OCI-LY1 (cell line): ENCODE measurements around the gene COL18A1.

Experiments used
- H2AFZ ChIP-seq: fragments of 200-600 bp; sonication (generic), shearing (Covaris generic); 2 replicates; pipeline ENCODE4 v1.6.0; 2014; ENCODE audit warnings: antibody characterized with exemption, mild to moderate bottlenecking, low read length
- H3F3A ChIP-seq: fragments of 200-600 bp; sonication (generic), shearing (Covaris generic); 2 replicates; pipeline ENCODE4 v1.6.0; 2014; ENCODE audit warnings: mild to moderate bottlenecking, antibody characterized with exemption, low read length, moderate library complexity; ENCODE audit not compliant: insufficient read depth
- H3K27ac ChIP-seq: fragments of 200-600 bp; sonication (generic); 2 replicates; pipeline ENCODE4 v1.5.1; 2014; ENCODE audit warnings: low read length, mixed run types, mild to moderate bottlenecking, low read depth; ENCODE audit not compliant: poor library complexity, severe bottlenecking
- H3K27me3 ChIP-seq: fragments of 200-600 bp; sonication (generic); 2 replicates; pipeline ENCODE4 v1.6.0; 2014; ENCODE audit warnings: antibody characterized with exemption, mild to moderate bottlenecking, low read length, moderate library complexity; ENCODE audit not compliant: insufficient read depth
- H3K36me3 ChIP-seq: fragments of 200-600 bp; sonication (generic); 2 replicates; pipeline ENCODE4 v1.6.1; 2014; ENCODE audit warnings: mild to moderate bottlenecking, antibody characterized with exemption, low read length, moderate library complexity, mixed read lengths; ENCODE audit not compliant: insufficient read depth
- H3K4me1 ChIP-seq: fragments of 200-600 bp; sonication (generic); 2 replicates; pipeline ENCODE4 v1.5.1; 2014; ENCODE audit warnings: mild to moderate bottlenecking, low read length, moderate library complexity; ENCODE audit not compliant: insufficient read depth, severe bottlenecking
- H3K4me2 ChIP-seq: fragments of 200-600 bp; sonication (generic), shearing (Covaris generic); 2 replicates; pipeline ENCODE4 v1.6.1; 2014; ENCODE audit warnings: low read length
- H3K4me3 ChIP-seq: fragments of 200-600 bp; sonication (generic); 2 replicates; pipeline ENCODE4 v1.5.1; 2014; ENCODE audit warnings: low read length, low read depth, mild to moderate bottlenecking, mixed read lengths; ENCODE audit not compliant: poor library complexity, severe bottlenecking
- H3K79me2 ChIP-seq: fragments of 200-600 bp; shearing (Covaris generic); 2 replicates; pipeline ENCODE4 v1.6.1; 2016; ENCODE audit warnings: mixed run types, low read length, mixed read lengths; ENCODE audit not compliant: insufficient read depth
- H3K9ac ChIP-seq: fragments of 200-600 bp; sonication (generic), shearing (Covaris generic); 2 replicates; pipeline ENCODE4 v1.6.1; 2014; ENCODE audit warnings: mild to moderate bottlenecking, low read length, mixed read lengths
- H3K9me2 ChIP-seq: fragments of 200-600 bp; sonication (generic), shearing (Covaris generic); 2 replicates; pipeline ENCODE4 v1.6.1; 2014; ENCODE audit warnings: low read depth, mild to moderate bottlenecking, low read length, mixed read lengths
- H3K9me3 ChIP-seq: fragments of 200-600 bp; shearing (Covaris generic); 2 replicates; pipeline ENCODE4 v1.6.1; 2014; ENCODE audit warnings: low read length, mixed read lengths
- H4K20me1 ChIP-seq: fragments of 200-600 bp; sonication (generic), shearing (Covaris generic); 2 replicates; pipeline ENCODE4 v1.6.0; 2016; ENCODE audit warnings: mild to moderate bottlenecking, low read length; ENCODE audit not compliant: insufficient read depth
- EZH2 ChIP-seq: fragments of 200-600 bp; sonication (generic), shearing (Covaris generic); IDR thresholded peaks from 2 replicates; pipeline ENCODE4 v1.8.0; 2017; ENCODE audit warnings: borderline replicate concordance, mixed run types, mild to moderate bottlenecking, antibody characterized with exemption, low read length, moderate library complexity, mixed read lengths
- TF ChIP-seq, protein P1 (sequence below): fragments of 200-600 bp; sonication (generic), shearing (Covaris generic); IDR thresholded peaks from 2 replicates; pipeline ENCODE4 v1.5.1; 2017; ENCODE audit warnings: mild to moderate bottlenecking, antibody characterized with exemption, low read length, moderate library complexity, mixed read lengths

Gene COL18A1

DNA sequence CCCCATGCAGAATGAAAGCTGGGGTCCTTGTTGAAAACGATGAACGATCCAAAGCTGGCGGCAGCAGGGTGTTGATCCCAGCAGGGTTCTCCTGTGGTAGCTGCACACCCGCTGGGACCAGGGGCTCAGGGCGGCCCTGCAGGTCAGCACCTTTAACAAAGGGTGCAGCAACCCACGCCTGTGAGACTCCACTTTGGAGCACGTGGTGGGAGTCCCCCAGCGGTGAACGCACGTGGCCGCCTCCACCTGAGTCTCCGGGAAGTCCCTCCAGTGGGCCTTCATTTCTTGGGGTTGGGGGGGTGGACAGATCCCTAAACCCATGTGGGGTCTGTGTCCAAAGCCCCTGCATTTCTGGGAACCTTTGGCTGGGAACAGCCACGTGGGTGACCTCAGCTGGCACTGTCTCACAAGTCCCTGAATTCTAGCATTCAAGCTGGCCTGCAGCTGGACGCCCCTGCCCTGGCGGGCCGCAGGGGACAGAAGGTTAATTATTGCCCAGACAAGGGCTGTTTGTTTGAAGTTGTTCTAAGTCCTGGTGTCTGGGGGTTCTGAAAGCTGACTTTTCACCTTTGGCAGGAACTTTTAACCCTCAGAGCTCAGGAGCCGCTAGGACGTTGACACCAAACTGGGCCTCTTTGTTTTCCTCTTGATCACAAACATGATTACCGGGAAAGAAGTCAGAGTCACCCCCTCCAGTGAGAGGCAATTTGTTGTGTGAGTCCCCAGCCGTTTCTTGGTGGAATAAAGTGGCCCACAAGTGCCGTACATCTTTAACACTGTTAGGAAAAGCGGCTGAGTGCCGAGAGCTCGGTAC is 64.5 kb downstream of the COL18A1 start:
- H3K36me3 ChIP-seq: no peaks in the 10 kb centered on the region
- H3K27ac ChIP-seq: no peak overlapping the region
- peaks cover 8% of the 10 kb centered on the region; the same call in 1 of the 2 replicates for H3K27me3 ChIP-seq
- H3K4me2 ChIP-seq: no peak overlapping the region
- H2AFZ ChIP-seq: no peak overlapping the region
- no peak for TF ChIP-seq EZH2
- TF ChIP-seq, protein P1, sequence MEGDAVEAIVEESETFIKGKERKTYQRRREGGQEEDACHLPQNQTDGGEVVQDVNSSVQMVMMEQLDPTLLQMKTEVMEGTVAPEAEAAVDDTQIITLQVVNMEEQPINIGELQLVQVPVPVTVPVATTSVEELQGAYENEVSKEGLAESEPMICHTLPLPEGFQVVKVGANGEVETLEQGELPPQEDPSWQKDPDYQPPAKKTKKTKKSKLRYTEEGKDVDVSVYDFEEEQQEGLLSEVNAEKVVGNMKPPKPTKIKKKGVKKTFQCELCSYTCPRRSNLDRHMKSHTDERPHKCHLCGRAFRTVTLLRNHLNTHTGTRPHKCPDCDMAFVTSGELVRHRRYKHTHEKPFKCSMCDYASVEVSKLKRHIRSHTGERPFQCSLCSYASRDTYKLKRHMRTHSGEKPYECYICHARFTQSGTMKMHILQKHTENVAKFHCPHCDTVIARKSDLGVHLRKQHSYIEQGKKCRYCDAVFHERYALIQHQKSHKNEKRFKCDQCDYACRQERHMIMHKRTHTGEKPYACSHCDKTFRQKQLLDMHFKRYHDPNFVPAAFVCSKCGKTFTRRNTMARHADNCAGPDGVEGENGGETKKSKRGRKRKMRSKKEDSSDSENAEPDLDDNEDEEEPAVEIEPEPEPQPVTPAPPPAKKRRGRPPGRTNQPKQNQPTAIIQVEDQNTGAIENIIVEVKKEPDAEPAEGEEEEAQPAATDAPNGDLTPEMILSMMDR: no peak
- no peaks in the 10 kb centered on the region for H3K79me2 ChIP-seq
- H3K4me1 ChIP-seq: peaks cover 7% of the 10 kb centered on the region
- H3K9me2 ChIP-seq: no peaks in the 10 kb centered on the region
- H4K20me1 ChIP-seq: no peaks in the 10 kb centered on the region
- H3K9me3 ChIP-seq: no peaks in the 10 kb centered on the region
- no peak overlapping the region for H3K4me3 ChIP-seq
- no peak overlapping the region for H3K9ac ChIP-seq
- H3F3A ChIP-seq: no peaks in the 10 kb centered on the region

DNA sequence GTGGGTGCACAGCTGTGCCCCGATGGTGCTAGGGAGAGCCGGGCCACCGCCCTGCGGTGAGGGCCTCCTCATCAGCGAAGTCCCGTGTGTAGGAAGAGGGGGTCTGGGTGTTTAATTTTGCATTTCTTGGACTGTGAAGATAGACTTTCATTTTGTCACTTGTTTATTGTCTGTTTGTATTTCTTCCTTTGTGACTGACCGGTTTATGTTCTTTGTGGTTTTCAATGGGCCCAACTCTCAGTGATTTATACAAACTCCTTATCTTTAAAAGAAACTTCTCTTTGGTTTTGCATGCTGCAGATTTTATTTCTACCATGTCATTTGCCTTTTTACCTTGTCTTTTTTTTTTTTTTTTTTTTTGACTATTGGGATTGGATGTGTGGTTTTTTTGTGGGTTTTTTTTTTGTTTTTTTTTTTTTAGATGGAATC is 65.1 kb downstream of the COL18A1 start:
- Histone ChIP-seq H3K9me2 (no peaks in the 10 kb centered on the region), H3K27me3 (peaks cover 9% of the 10 kb centered on the region; the same call in 1 of the 2 replicates), H3K9ac (no peak overlapping the region), H4K20me1 (no peaks in the 10 kb centered on the region), H2AFZ (no peak overlapping the region), H3F3A (no peaks in the 10 kb centered on the region), H3K4me3 (no peak overlapping the region), H3K9me3 (no peaks in the 10 kb centered on the region), H3K27ac (no peak overlapping the region), H3K4me1 (peaks cover under 1% of the 10 kb centered on the region), H3K79me2 (no peaks in the 10 kb centered on the region), H3K4me2 (no peak overlapping the region), H3K36me3 (no peaks in the 10 kb centered on the region)
- TF ChIP-seq EZH2: no peak
- TF ChIP-seq, protein P1: no peak

DNA sequence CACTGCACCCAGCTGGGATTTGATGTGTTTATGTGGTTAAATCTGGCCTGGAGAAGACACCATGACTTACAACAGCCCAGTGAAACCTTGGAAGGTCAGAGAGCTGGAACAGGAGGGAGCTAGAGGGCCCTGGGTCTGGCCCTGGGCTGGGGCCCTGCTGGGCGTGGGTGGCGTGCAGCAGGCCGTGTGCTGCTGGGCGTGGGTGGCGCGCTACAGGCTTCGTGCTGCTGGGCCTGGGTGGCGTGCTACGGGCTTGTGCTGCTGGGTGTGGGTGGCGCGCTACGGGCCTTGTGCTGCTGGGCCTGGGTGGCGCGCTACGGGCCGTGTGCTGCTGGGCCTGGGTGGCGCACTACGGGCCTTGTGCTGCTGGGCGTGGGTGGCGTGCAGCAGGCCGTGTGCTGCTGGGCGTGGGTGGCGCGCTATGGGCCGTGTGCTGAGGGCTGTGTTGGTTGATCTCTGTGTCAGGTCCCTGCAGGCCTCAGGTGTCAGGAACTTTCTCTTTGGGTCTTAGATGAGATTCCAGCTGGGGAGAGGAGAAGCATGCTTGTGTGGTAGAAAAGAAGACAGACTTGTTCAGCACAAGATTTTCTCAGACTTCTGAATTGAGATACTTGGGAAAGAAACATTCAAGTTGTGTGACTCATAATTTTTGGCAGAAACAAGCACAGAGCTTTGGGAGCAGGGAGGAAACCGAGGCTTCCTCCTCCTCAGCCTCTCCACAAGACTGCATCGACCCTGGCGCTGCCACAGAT is 66.0 kb downstream of the COL18A1 start:
- H3K27me3 ChIP-seq: peaks cover 9% of the 10 kb centered on the region; the same call in 1 of the 2 replicates
- TF ChIP-seq EZH2: no peak
- TF ChIP-seq, protein P1: no peak
- H3K9ac ChIP-seq: no peak overlapping the region
- H3K79me2 ChIP-seq: no peaks in the 10 kb centered on the region
- no peaks in the 10 kb centered on the region for H3F3A ChIP-seq
- no peak overlapping the region for H3K4me3 ChIP-seq
- H3K4me2 ChIP-seq: no peak overlapping the region
- H3K36me3 ChIP-seq: no peaks in the 10 kb centered on the region
- H3K27ac ChIP-seq: no peak overlapping the region
- no peak overlapping the region for H2AFZ ChIP-seq
- H3K9me3 ChIP-seq: no peaks in the 10 kb centered on the region
- H3K9me2 ChIP-seq: no peaks in the 10 kb centered on the region
- H4K20me1 ChIP-seq: no peaks in the 10 kb centered on the region
- H3K4me1 ChIP-seq: no peaks in the 10 kb centered on the region
